HepG2 (cell line): ENCODE measurements around the gene SLC25A10. TPM values are rescaled to one million over a fixed set of nuclear protein-coding genes. Genes with fewer than 3 reads are reported as not detected.

Source experiments
- CEBPG ChIP-seq: IDR thresholded peaks from 2 replicates; pipeline ENCODE4 v1.6.1; 2016
- GPN1 ChIP-seq: sonication (generic); formaldehyde crosslinking; IDR thresholded peaks from 2 replicates; pipeline ENCODE4 v1.5.1; 2020; ENCODE audit warnings: missing genetic modification reagents, borderline replicate concordance
- HNF4G ChIP-seq, 2 experiments: sonication (generic) in 1 of 2; formaldehyde crosslinking in 1 of 2; IDR thresholded peaks; 2 replicates each; pipeline versions ENCODE4 v1.4.0 to v1.6.1; 2011 to 2020; ENCODE audit warnings: borderline replicate concordance in 2 of 2, low read depth in 2 of 2, mild to moderate bottlenecking in 2 of 2, low read length in 1 of 2, missing genetic modification reagents in 1 of 2, moderate library complexity in 1 of 2
- HNRNPL ChIP-seq: fragments of 200-400 bp; formaldehyde crosslinking; IDR thresholded peaks from 2 replicates; pipeline ENCODE4 v1.6.1; 2017; ENCODE audit warnings: mild to moderate bottlenecking, low read depth, low read length
- NCOA2 ChIP-seq: sonication (generic); formaldehyde crosslinking; IDR thresholded peaks from 2 replicates; pipeline ENCODE4 v1.8.0; 2022; ENCODE audit warnings: inconsistent platforms
- NRL ChIP-seq: sonication (generic); formaldehyde crosslinking; IDR thresholded peaks from 2 replicates; pipeline ENCODE4 v1.5.0; 2020; ENCODE audit warnings: missing genetic modification reagents, mild to moderate bottlenecking, moderate library complexity, borderline replicate concordance
- RELA ChIP-seq: sonication (generic); formaldehyde crosslinking; IDR thresholded peaks from 2 replicates; pipeline ENCODE4 v1.4.0; 2020; ENCODE audit warnings: missing genetic modification reagents
- RORA ChIP-seq: sonication (generic); formaldehyde crosslinking; IDR thresholded peaks from 2 replicates; pipeline ENCODE4 v1.5.0; 2020; ENCODE audit warnings: mild to moderate bottlenecking, missing genetic modification reagents, moderate library complexity
- SATB2 ChIP-seq: sonication (generic); formaldehyde crosslinking; IDR thresholded peaks from 2 replicates; pipeline ENCODE4 v1.5.0; 2020; ENCODE audit warnings: missing genetic modification reagents
- ZNF143 ChIP-seq: sonication (generic); formaldehyde crosslinking; IDR thresholded peaks from 2 replicates; pipeline ENCODE4 v1.4.0; 2020; ENCODE audit warnings: missing genetic modification reagents
- ZNF569 ChIP-seq: sonication (generic); formaldehyde crosslinking; IDR thresholded peaks from 2 replicates; pipeline ENCODE4 v1.5.0; 2020; ENCODE audit warnings: mild to moderate bottlenecking, missing genetic modification reagents, moderate library complexity, borderline replicate concordance
- ZNF713 ChIP-seq: sonication (generic); formaldehyde crosslinking; IDR thresholded peaks from 2 replicates; pipeline ENCODE4 v1.4.0; 2020; ENCODE audit warnings: mild to moderate bottlenecking, missing genetic modification reagents
- ZNF761 ChIP-seq: sonication (generic); formaldehyde crosslinking; conservative IDR thresholded peaks from 2 replicates; pipeline ENCODE4 v1.4.0; 2020; ENCODE audit warnings: mild to moderate bottlenecking, missing genetic modification reagents
- ZNF850 ChIP-seq: sonication (generic); formaldehyde crosslinking; conservative IDR thresholded peaks from 2 replicates; pipeline ENCODE4 v1.9.0; 2021; ENCODE audit warnings: mild to moderate bottlenecking, missing genetic modification reagents
- ZNF891 ChIP-seq: sonication (generic); formaldehyde crosslinking; IDR thresholded peaks from 2 replicates; pipeline ENCODE4 v1.5.0; 2020; ENCODE audit warnings: mild to moderate bottlenecking, missing genetic modification reagents
- polyA plus RNA-seq, 8 experiments: library from polyadenylated mRNA; depleted of rRNA in 3 of 8; stranded (reverse) in 7 of 8; unstranded in 1 of 8; fragments of >200 nt; fragmentation: Illumina TruSeq in 4 of 8; extraction: Trizol in 4 of 8; gene quantifications; 2 replicates each; pipeline versions ENCODE4 v1.2.1 to v1.2.3, GENCODE V29; 2011 to 2016; ENCODE audit warnings: low read depth in 4 of 8, missing spikeins in 1 of 8, mixed read lengths in 1 of 8; ENCODE audit not compliant: insufficient read depth in 1 of 8
- total RNA-seq, 5 experiments: library from RNA; depleted of rRNA; stranded (reverse); fragments of >200 nt; fragmentation: Illumina TruSeq; extraction: Trizol; gene quantifications; 2 replicates each; pipeline ENCODE4 v1.2.3, GENCODE V29; 2016; ENCODE audit warnings: low read depth in 1 of 5
- TF ChIP-seq, protein P1 (sequence below): fragments of 450-650 bp; IDR thresholded peaks from 2 replicates; pipeline ENCODE4 v1.6.1; 2017
- TF ChIP-seq, protein P2 (sequence below): sonication (generic); formaldehyde crosslinking; IDR thresholded peaks from 2 replicates; pipeline ENCODE4 v1.5.1; 2020; ENCODE audit warnings: mild to moderate bottlenecking, missing genetic modification reagents
- TF ChIP-seq, protein P3 (sequence below): sonication (generic); formaldehyde crosslinking; IDR thresholded peaks from 2 replicates; pipeline ENCODE4 v1.8.0; 2022; ENCODE audit warnings: mild to moderate bottlenecking, missing genetic modification reagents; ENCODE audit not compliant: insufficient replicate concordance
- TF ChIP-seq, protein P4 (sequence below): IDR thresholded peaks from 2 replicates; pipeline ENCODE4 v1.6.1; 2018; ENCODE audit warnings: missing genetic modification reagents, mild to moderate bottlenecking, missing compliant biosample characterization
- TF ChIP-seq, protein P5 (sequence below): sonication (generic); formaldehyde crosslinking; IDR thresholded peaks from 2 replicates; pipeline ENCODE4 v1.4.0; 2020; ENCODE audit warnings: missing genetic modification reagents

Gene SLC25A10
- total and polyA plus RNA-seq, 2 of the 13 experiments (the other 11 are each of a cell fraction or from before 2014, with no cell fraction given) = 46.5 to 140 TPM

DNA sequence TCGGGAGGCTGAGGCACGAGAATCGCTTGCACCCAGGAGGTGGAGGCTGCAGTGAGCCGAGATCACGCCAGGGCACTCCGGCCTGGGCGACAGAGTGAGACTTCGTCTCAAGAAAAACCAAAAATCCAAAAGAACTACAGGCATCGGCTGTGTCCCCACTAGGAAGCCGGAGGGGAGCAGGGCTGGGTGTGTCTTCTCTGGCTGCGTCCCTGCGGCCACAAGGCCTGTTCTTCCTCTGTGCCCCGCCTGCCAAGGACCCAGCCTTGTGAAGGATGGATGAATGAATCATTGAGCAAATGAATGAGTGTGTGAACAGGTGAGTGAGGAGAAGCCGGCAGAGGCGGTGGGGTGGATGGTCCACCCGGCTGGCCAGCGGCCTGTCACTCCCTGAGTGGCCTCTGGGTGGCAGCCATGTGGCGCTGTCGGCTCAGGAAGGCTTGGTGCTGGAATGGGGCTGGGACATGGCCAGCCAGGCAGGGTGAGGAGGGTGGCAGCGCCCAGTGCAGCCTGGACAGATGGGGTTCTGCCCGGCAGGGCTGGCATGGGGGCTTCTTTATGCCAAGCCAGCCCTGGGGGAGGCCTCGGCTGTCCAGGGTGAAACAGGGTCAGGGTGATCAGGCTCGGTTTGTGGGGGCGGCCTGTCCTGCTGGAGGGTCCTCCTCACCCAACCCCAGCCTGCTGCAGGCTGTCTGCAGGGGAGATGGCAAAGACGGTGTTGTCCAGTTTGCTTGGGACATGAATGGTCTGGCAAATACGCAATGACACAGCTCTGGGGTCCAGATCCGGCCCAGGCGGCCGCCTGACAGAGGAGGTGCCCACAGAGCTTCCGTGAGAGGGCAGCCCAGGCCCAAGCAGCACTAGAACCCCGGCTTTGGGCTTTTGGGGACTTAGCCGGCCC, 21.7 kb downstream of the SLC25A10 start (continued):
- TF ChIP-seq, protein P1, sequence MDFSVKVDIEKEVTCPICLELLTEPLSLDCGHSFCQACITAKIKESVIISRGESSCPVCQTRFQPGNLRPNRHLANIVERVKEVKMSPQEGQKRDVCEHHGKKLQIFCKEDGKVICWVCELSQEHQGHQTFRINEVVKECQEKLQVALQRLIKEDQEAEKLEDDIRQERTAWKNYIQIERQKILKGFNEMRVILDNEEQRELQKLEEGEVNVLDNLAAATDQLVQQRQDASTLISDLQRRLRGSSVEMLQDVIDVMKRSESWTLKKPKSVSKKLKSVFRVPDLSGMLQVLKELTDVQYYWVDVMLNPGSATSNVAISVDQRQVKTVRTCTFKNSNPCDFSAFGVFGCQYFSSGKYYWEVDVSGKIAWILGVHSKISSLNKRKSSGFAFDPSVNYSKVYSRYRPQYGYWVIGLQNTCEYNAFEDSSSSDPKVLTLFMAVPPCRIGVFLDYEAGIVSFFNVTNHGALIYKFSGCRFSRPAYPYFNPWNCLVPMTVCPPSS = no peak
- TF ChIP-seq HNRNPL (peak; percentile 99), NRL (peak; percentile 63; the same call in 1 of the 2 replicates), HNF4G (IDR thresholded peaks at IDR 0.05; ENCODE audit: borderline replicate concordance, low read depth, low read length) (no peak), HNF4G (CRISPR knock-in tag; IDR thresholded peaks at IDR 0.05; ENCODE audit: borderline replicate concordance, low read depth) (no peak), ZNF569 (CRISPR knock-in tag) (no peak), CEBPG (CRISPR knock-in tag) (no peak), GPN1 (CRISPR knock-in tag) (no peak), ZNF761 (CRISPR knock-in tag) (0 out of 2 replicates have a peak, but pooled peaks have one; percentile 47), NCOA2 (CRISPR knock-in tag) (peak; percentile 50; the same call in 1 of the 2 replicates), SATB2 (CRISPR knock-in tag) (no peak), ZNF850 (CRISPR knock-in tag) (no peak), ZNF143 (CRISPR knock-in tag) (no peak), RELA (CRISPR knock-in tag) (0 out of 2 replicates have a peak, but pooled peaks have one; percentile 60), ZNF713 (CRISPR knock-in tag) (no peak), ZNF891 (CRISPR knock-in tag) (peak; percentile 11; the same call in 1 of the 2 replicates), RORA (CRISPR knock-in tag) (no peak)
- TF ChIP-seq, protein P2, sequence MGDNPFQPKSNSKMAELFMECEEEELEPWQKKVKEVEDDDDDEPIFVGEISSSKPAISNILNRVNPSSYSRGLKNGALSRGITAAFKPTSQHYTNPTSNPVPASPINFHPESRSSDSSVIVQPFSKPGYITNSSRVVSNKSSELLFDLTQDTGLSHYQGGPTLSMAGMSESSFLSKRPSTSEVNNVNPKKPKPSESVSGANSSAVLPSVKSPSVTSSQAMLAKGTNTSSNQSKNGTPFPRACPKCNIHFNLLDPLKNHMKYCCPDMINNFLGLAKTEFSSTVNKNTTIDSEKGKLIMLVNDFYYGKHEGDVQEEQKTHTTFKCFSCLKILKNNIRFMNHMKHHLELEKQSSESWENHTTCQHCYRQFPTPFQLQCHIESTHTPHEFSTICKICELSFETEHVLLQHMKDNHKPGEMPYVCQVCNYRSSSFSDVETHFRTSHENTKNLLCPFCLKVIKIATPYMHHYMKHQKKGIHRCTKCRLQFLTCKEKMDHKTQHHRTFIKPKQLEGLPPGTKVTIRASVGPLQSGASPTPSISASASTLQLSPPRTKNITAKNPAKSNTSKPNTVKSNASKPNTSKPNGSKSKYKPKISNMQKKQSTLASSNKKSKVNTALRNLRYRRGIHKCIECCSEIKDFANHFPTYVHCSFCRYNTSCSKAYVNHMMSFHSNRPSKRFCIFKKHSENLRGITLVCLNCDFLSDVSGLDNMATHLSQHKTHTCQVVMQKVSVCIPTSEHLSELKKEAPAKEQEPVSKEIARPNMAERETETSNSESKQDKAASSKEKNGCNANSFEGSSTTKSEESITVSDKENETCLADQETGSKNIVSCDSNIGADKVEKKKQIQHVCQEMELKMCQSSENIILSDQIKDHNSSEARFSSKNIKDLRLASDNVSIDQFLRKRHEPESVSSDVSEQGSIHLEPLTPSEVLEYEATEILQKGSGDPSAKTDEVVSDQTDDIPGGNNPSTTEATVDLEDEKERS (CRISPR knock-in tag) = 0 out of 2 replicates have a peak, but pooled peaks have one; percentile 22
- TF ChIP-seq, protein P3, sequence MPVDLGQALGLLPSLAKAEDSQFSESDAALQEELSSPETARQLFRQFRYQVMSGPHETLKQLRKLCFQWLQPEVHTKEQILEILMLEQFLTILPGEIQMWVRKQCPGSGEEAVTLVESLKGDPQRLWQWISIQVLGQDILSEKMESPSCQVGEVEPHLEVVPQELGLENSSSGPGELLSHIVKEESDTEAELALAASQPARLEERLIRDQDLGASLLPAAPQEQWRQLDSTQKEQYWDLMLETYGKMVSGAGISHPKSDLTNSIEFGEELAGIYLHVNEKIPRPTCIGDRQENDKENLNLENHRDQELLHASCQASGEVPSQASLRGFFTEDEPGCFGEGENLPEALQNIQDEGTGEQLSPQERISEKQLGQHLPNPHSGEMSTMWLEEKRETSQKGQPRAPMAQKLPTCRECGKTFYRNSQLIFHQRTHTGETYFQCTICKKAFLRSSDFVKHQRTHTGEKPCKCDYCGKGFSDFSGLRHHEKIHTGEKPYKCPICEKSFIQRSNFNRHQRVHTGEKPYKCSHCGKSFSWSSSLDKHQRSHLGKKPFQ (CRISPR knock-in tag) = no peak
- TF ChIP-seq, protein P4, sequence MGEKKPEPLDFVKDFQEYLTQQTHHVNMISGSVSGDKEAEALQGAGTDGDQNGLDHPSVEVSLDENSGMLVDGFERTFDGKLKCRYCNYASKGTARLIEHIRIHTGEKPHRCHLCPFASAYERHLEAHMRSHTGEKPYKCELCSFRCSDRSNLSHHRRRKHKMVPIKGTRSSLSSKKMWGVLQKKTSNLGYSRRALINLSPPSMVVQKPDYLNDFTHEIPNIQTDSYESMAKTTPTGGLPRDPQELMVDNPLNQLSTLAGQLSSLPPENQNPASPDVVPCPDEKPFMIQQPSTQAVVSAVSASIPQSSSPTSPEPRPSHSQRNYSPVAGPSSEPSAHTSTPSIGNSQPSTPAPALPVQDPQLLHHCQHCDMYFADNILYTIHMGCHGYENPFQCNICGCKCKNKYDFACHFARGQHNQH (CRISPR knock-in tag) = peak; percentile 72; the same call in 1 of the 2 replicates
- TF ChIP-seq, protein P5, sequence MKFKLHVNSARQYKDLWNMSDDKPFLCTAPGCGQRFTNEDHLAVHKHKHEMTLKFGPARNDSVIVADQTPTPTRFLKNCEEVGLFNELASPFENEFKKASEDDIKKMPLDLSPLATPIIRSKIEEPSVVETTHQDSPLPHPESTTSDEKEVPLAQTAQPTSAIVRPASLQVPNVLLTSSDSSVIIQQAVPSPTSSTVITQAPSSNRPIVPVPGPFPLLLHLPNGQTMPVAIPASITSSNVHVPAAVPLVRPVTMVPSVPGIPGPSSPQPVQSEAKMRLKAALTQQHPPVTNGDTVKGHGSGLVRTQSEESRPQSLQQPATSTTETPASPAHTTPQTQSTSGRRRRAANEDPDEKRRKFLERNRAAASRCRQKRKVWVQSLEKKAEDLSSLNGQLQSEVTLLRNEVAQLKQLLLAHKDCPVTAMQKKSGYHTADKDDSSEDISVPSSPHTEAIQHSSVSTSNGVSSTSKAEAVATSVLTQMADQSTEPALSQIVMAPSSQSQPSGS (CRISPR knock-in tag) = 0 out of 2 replicates have a peak, but pooled peaks have one; percentile 34
